HG03103 (cell line): ENCODE data around the gene RARA.
"Not testable (repeated sequence)": the region's sequence is repeated elsewhere in the genome, so short reads cannot be mapped to it uniquely, and the experiment has no call there.

ENCODE experiments used
- ATAC-seq: cut with Tn5 transposase; IDR thresholded peaks from one replicate; pipeline ENCODE4 v1.9.1; 2021; ENCODE audit warnings: low read depth; ENCODE audit not compliant: unreplicated experiment

The RARA gene

DNA sequence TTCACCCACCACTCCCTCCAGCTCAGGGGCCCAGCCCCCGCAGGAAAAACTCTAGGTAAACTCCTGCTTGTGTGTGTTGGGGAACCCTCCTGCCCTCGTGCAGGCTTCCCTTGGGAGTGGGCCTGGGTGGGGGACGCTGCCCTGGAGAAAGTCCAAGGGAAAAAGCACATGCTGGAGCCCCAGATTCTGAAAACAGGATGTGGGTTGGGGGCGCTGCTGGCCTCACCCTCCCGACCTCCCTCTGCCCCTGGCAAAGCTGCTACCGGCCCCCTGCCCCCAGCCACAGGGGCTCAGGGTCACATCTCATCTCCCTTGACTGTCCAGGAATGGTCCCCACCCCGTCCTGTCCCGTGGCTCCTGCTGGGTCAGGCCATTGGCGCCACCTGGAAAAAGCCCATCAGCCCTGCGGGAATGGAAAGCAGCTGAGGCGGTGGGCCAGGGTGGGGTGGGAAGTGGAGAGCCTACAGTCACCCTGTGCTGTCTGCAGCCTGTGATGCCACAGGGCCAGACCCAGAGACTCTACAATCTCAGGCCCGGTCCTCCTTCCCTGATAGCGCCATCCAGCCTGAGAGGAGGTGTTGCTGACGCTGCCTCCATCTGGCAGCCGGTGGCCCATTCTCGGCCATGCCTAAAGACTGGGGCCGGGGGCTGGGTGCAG, 58.0 kb downstream of the RARA start:
- ATAC-seq: no peak

DNA sequence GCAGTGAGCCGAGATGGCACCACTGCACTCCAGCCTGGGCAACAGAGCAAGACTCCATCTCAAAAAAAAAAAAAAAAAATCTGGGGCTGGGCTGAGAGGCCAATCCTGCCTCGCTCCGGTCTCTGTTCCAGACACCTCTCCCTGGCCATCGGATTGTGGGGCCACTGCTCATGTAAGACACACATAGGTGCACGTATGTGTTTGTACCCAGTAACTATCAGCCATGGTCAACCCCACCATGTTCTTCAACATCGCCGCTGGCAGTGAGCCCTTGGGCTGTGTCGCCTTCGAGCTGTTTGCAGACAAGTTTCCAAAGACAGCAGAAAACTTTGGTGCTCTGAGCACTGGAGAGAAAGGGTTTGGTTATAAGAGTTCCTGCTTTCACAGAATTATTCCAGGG, 58.7 kb downstream of the RARA start:
- not testable (repeated sequence) for ATAC-seq

- no peak for ATAC-seq
Observed at GRCh38 chr17:40369923-40370322, 60.9 kb downstream of the RARA start.

DNA sequence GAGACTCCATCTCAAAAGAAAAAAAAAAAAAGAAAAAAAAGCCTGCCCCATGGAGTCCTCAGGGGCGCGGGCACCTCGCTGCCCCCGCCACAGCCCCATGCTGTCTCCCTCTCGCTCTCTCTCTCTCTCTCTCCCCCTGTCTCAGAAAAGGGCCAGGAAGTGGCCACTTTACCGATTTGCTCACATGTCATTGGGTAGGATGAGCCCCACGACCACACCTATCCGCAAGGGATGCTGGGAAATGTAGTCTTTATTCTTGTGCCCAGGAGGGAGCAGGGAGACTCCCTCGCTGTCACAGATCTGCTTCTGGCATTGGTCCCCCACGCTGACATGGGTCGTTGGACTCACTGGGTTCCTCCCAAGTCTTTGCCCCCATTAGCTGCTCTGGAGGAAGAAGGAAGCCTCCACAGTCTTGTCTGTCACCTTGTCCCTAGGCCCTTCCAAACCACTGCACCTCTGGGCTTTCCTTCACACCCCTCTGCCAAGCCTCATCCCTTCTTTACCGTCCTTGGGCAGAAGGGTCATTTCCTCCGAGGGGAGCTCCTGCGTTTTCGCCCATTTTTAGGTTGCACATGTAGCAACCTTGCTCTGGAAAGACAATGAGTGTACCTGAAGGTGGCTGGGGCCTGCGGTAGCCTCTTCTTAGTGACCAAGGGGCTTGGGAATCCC, 62.4 kb downstream of the RARA start:
- ATAC-seq: no peak

DNA sequence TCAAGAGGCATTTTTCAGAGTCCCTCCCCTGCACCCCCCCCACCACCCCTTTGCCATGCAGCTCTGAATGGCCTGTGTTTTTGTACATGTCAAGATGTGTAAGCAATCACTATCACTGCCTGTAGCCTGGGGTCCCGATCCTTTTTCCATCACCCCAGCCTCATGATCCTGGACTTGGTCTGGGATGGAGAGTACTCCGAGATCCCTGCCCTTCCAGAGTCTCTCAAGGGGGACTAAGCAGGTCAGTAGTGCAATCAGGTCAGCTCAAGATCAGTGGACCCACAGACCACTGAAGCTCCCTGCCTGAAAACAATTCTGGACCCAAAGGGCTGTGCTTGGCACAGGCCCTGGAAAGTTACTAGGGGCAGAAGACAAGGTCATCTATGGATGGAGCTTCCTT, 63.1 kb downstream of the RARA start:
- no peak for ATAC-seq

DNA sequence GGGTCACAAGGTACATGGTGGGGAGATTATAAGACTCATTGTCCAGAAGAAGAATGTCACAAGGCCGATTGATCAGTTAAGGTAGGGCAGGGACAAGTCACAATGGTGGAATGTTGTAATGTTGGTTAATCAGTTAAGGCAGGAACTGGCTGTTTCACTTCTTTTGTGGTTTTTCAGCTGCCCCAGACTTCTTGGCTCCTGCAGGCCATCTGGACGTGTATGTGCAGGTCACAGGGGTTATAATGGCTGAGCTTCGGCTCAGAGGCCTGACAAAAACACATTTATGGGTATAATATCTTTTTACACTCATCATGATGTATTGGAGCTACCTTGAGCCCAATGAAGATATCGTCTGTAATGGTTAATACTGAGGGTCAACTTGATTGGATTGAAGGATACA, 63.7 kb downstream of the RARA start:
- ATAC-seq: not testable (repeated sequence)

- no peak for ATAC-seq
Observed at GRCh38 chr17:40373324-40373723, 64.3 kb downstream of the RARA start.

DNA sequence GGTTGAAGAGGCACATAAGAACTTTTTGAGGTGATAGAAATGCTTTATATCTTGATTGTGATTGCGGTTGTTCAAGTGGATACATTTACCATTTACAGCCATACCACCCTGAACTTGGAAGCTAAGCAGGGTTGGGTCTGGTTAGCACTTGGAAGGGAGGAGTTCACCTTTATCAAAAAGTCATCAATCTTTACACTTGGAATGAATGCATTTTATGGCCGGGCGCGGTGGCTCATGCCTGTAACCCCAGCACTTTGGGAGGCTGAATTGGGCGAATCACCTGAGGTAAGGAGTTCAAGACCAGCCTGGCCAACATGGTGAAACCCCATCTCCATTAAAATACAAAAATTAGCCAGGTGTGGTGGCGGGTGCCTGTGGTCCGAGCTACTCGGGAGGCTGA, 65.0 kb downstream of the RARA start:
- ATAC-seq: no peak

GRCh38 chr17:40374821-40375498, 66.0 kb downstream of the RARA start:
- ATAC-seq: no peak

DNA sequence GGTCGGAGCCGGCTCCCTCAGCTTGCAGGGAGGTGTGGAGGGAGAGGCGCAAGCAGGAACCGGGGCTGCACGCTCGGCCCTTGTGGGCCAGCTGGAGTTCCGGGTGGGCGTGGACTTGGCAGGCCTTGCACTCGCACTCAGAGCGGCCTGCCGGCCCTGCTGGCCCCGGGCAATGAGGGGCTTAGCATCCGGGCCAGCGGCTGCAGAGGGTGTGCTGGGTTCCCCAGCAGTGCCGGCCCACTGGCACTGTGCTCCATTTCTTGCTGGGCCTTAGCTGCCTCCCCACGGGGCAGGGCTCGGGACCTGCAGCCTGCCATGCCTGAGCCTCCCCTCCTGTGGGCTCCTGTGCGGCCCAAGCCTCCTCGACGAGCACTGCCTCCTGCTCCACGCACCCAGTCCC, 66.8 kb downstream of the RARA start:
- not testable (repeated sequence) for ATAC-seq

DNA sequence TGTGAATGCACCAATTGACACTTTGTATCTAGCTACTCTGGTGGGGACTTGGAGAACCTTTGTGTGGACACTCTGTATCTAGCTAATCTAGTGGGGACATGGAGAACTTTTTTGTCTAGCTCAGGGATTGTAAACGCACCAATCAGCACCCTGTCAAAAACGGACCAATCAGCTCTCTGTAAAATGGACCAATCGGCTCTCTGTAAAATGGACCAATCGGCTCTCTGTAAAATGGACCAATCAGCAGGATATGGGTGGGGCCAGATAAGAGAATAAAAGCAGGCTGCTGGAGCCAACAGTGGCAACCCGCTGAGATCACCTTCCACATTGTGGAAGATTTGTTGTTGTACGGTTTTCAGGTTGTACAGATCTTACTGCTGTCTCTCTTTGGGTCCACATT, 67.6 kb downstream of the RARA start:
- ATAC-seq: not testable (repeated sequence)

- no peak for ATAC-seq
Observed at GRCh38 chr17:40377832-40378231, 68.9 kb downstream of the RARA start.

- ATAC-seq: no peak
Observed at GRCh38 chr17:40378966-40379365, 70.0 kb downstream of the RARA start.

DNA sequence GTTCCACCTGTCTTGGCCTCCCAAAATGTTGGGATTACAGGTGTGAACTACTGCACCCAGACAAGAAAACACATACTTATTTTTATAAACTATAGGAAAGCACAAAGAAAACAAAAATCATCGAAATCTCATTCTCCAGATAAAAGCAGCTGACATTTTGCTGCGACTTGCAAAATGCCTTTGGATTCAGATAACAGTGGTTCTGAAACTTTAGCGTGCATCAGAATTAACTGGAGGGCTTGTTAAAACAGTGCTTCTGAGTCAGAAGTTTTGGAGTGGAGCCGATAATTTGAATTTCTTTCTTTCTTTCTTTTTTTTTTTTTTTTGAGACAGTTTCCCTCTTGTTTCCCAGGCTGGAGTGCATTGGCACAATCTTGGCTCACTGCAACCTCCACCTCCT, 73.3 kb downstream of the RARA start:
- ATAC-seq: no peak

- not testable (repeated sequence) for ATAC-seq
Observed at GRCh38 chr17:40386555-40386954, 77.6 kb downstream of the RARA start.

DNA sequence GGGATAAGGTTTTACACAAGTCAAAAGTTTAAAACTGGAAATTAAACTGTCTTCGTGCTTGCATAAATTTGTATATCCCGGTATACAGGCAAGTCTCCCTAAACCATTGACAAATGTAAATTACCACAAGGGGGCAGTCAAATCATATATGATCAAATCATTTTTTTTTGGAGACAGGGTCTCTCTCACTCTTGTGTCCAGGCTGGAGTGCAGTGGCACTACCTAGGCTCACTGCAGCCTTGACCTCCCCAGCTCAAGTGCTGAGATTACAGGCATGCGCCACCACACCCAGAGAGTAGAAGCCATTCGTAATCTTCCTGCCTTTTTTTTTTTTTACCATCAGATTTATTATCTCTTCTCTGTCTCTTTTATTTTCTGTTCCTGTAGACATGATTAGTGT, 90.2 kb downstream of the RARA start:
- no peak for ATAC-seq

- no peak for ATAC-seq
Observed at GRCh38 chr17:40402668-40403067, 93.7 kb downstream of the RARA start.

DNA sequence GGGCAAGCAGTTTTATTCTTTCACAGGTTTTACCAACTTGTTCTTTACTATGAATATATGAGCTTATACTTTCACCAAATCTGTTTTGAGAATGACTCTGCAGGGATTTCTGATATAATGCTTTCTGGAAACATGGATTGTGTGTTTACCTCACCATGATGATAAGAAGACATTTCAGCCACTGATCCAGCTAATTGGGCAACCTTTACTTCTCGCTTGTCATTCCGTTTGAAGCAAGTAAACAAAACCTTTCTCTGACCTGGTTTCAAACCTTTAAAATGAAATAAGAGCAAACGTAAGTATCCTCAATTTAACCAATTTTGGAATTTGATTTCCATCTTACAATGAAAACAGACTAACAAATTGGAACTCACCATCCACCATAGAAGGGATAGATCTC, 95.0 kb downstream of the RARA start:
- no peak for ATAC-seq
